GM21619 (cell line): ENCODE results near the gene TRDN.

Experiments used
- ATAC-seq: cut with Tn5 transposase; IDR thresholded peaks from one replicate; pipeline ENCODE4 v1.9.1; 2021; ENCODE audit not compliant: unreplicated experiment

TRDN gene

GRCh38 chr6:123636782-123637181 is at the start of gene TRDN:
Gene TRDN (minus strand): TSS chr6:123636950. CDS start chr6:123636775, 175 bp downstream.
- no peak for ATAC-seq

GRCh38 chr6:123681957-123682462 is 45.3 kb upstream of the TRDN start:
- no peak for ATAC-seq

GRCh38 chr6:123677897-123678296 is 41.1 kb upstream of the TRDN start:
- no peak for ATAC-seq

GRCh38 chr6:123676793-123677192 is 40.0 kb upstream of the TRDN start:
- no peak for ATAC-seq

- no peak for ATAC-seq
These were observed 32.3 kb upstream of the TRDN start for GRCh38 chr6:123668965-123669591.

GRCh38 chr6:123668063-123668462 is 31.3 kb upstream of the TRDN start:
- ATAC-seq, result no peak

GRCh38 chr6:123663436-123663835 is 26.7 kb upstream of the TRDN start:
- ATAC-seq, result no peak

GRCh38 chr6:123662757-123663156 is 26.0 kb upstream of the TRDN start:
- ATAC-seq, result no peak

- ATAC-seq, result no peak
These were observed 24.5 kb upstream of the TRDN start for GRCh38 chr6:123661105-123661891.

GRCh38 chr6:123659960-123660748 is 23.4 kb upstream of the TRDN start:
- no peak for ATAC-seq

- ATAC-seq, result no peak
These were observed 22.1 kb upstream of the TRDN start for GRCh38 chr6:123658848-123659247.

- peak; percentile 86 for ATAC-seq
These were observed 19.0 kb upstream of the TRDN start for GRCh38 chr6:123655521-123656306.

- ATAC-seq, result no peak
These were observed 12.0 kb upstream of the TRDN start for GRCh38 chr6:123648723-123649122.

- ATAC-seq, result no peak
These were observed 11.3 kb upstream of the TRDN start for GRCh38 chr6:123648020-123648580.

GRCh38 chr6:123641497-123641896 is 4.7 kb upstream of the TRDN start:
- ATAC-seq, result no peak

- no peak for ATAC-seq
These were observed 3.9 kb upstream of the TRDN start for GRCh38 chr6:123640567-123641187.

- no peak for ATAC-seq
These were observed 2.1 kb upstream of the TRDN start for GRCh38 chr6:123638865-123639264.

GRCh38 chr6:123636282-123636681 is 468 bp downstream of the TRDN start:
- ATAC-seq, result no peak

- ATAC-seq, result no peak
These were observed 1.2 kb downstream of the TRDN start for GRCh38 chr6:123635567-123635966.

- no peak for ATAC-seq
These were observed 1.6 kb downstream of the TRDN start for GRCh38 chr6:123635144-123635543.
